Central memory CD4-positive, alpha-beta T cell (primary cell): Measurements from ENCODE around the gene LRRC17.
"Not testable (repeated sequence)": the region's sequence is repeated elsewhere in the genome, so short reads cannot be mapped to it uniquely, and the experiment has no call there.

Source experiments
- DNase-seq: peaks from one replicate; pipeline ENCODE4 v3.0.0; 2022

The LRRC17 gene

GRCh38 chr7:102943423-102944169, 30.8 kb downstream of the LRRC17 start:
- no peak for DNase-seq

GRCh38 chr7:102944241-102944640, 31.4 kb downstream of the LRRC17 start:
- DNase-seq = no peak

- no peak for DNase-seq
These were observed 39.0 kb downstream of the LRRC17 start for GRCh38 chr7:102951839-102952238.

GRCh38 chr7:102953406-102953805, 40.6 kb downstream of the LRRC17 start:
- no peak for DNase-seq

- DNase-seq = not testable (repeated sequence)
These were observed 41.6 kb downstream of the LRRC17 start for GRCh38 chr7:102954359-102954758.

- DNase-seq = not testable (repeated sequence)
These were observed 45.2 kb downstream of the LRRC17 start for GRCh38 chr7:102958004-102958403.

- not testable (repeated sequence) for DNase-seq
These were observed 49.2 kb downstream of the LRRC17 start for GRCh38 chr7:102961993-102962392.

GRCh38 chr7:102966465-102966864, 53.7 kb downstream of the LRRC17 start:
- DNase-seq = no peak

- DNase-seq = no peak
These were observed 55.0 kb downstream of the LRRC17 start for GRCh38 chr7:102967798-102968197.

- no peak for DNase-seq
These were observed 60.4 kb downstream of the LRRC17 start for GRCh38 chr7:102973096-102973802.

GRCh38 chr7:102974366-102975236, 61.8 kb downstream of the LRRC17 start:
- no peak for DNase-seq

- DNase-seq = no peak
These were observed 63.1 kb downstream of the LRRC17 start for GRCh38 chr7:102975854-102976253.

- DNase-seq = no peak
These were observed 63.7 kb downstream of the LRRC17 start for GRCh38 chr7:102976493-102976892.

GRCh38 chr7:102977586-102977985, 64.8 kb downstream of the LRRC17 start:
- DNase-seq = not testable (repeated sequence)

GRCh38 chr7:102978284-102978683, 65.5 kb downstream of the LRRC17 start:
- DNase-seq = no peak

GRCh38 chr7:102979670-102980069, 66.9 kb downstream of the LRRC17 start:
- DNase-seq = no peak

- no peak for DNase-seq
These were observed 68.7 kb downstream of the LRRC17 start for GRCh38 chr7:102981451-102981850.

- no peak for DNase-seq
These were observed 69.4 kb downstream of the LRRC17 start for GRCh38 chr7:102982235-102982634.

- no peak for DNase-seq
These were observed 70.8 kb downstream of the LRRC17 start for GRCh38 chr7:102983602-102984001.

- no peak for DNase-seq
These were observed 72.5 kb downstream of the LRRC17 start for GRCh38 chr7:102985176-102985783.

- no peak for DNase-seq
These were observed 75.3 kb downstream of the LRRC17 start for GRCh38 chr7:102988088-102988487.

- no peak for DNase-seq
These were observed 76.1 kb downstream of the LRRC17 start for GRCh38 chr7:102988631-102989560.
